SK-N-SH (cell line): ENCODE measurements around the gene RHEBL1. TPM values are rescaled to one million over a fixed set of nuclear protein-coding genes. Genes with fewer than 3 reads are reported as not detected.

Experiments
- CTCF ChIA-PET: fragments of 300-600, 350-600 bp; formaldehyde crosslinking; extraction: SDS; loops from one replicate; lab custom pipeline; 2021; lab: Yijun Ruan, JAX
- POLR2A ChIA-PET: fragments of 350-600 bp; sonication (Branson Sonifier 250); formaldehyde crosslinking; extraction: SDS; loops from one replicate; lab custom pipeline; 2020; ENCODE audit warnings: antibody characterized with exemption, inconsistent platforms; lab: Yijun Ruan, JAX
- DNase-seq: peaks from one replicate; pipeline ENCODE4 v3.0.0; 2012
- H2AFZ ChIP-seq: fragments of 200-600 bp; sonication (generic); 2 replicates; pipeline ENCODE4 v1.8.1; 2016; ENCODE audit warnings: antibody characterized with exemption, mild to moderate bottlenecking, low read depth
- H3F3A ChIP-seq: fragments of 200-600 bp; sonication (generic); replicated peaks from 2 replicates; pipeline ENCODE3; 2016; ENCODE audit warnings: antibody characterized with exemption, mild to moderate bottlenecking; ENCODE audit not compliant: insufficient read depth
- H3K27ac ChIP-seq, 2 experiments: fragments of 200-500 bp in 1 of 2; fragments of 200-600 bp in 1 of 2; sonication (Bioruptor generic) in 1 of 2; sonication (generic), shearing (Covaris generic) in 1 of 2; 2 replicates each; pipeline versions ENCODE4 v1.5.1 to v1.6.1; 2014 to 2016; ENCODE audit warnings: low read depth in 2 of 2, inconsistent platforms in 1 of 2, low read length in 1 of 2, mild to moderate bottlenecking in 1 of 2, mixed read lengths in 1 of 2
- H3K27me3 ChIP-seq: fragments of 200-600 bp; sonication (generic), shearing (Covaris generic); 2 replicates; pipeline ENCODE4 v1.6.1; 2016; ENCODE audit warnings: mixed run types; ENCODE audit not compliant: insufficient read depth
- H3K36me3 ChIP-seq, 2 experiments: fragments of 200-500 bp in 1 of 2; fragments of 200-600 bp in 1 of 2; sonication (Bioruptor generic) in 1 of 2; sonication (generic) in 1 of 2; replicated peaks in 1 of 2; 2 replicates each; pipeline versions ENCODE3 to v1.5.1; 2014 to 2016; ENCODE audit warnings: low read length in 1 of 2, mild to moderate bottlenecking in 1 of 2; ENCODE audit not compliant: insufficient read depth in 2 of 2, control insufficient read depth in 1 of 2
- H3K4me1 ChIP-seq, 2 experiments: fragments of 200-500 bp in 1 of 2; fragments of 200-600 bp in 1 of 2; sonication (Bioruptor generic) in 1 of 2; sonication (generic), shearing (Covaris generic) in 1 of 2; 2 replicates each; pipeline versions ENCODE4 v1.5.1 to v1.6.1; 2014 to 2016; ENCODE audit warnings: low read depth in 1 of 2, low read length in 1 of 2, mixed run types in 1 of 2; ENCODE audit not compliant: insufficient read depth in 2 of 2, control insufficient read depth in 1 of 2
- H3K4me2 ChIP-seq: fragments of 200-600 bp; sonication (generic), shearing (Covaris generic); 2 replicates; pipeline ENCODE4 v1.6.1; 2017; ENCODE audit warnings: mixed run types
- H3K4me3 ChIP-seq, 2 experiments: fragments of 200-500 bp in 1 of 2; fragments of 200-600 bp in 1 of 2; sonication (Bioruptor generic) in 1 of 2; sonication (generic), shearing (Covaris generic) in 1 of 2; 2 replicates each; pipeline versions ENCODE4 v1.5.1 to v1.8.1; 2014 to 2016; ENCODE audit warnings: low read depth in 2 of 2, inconsistent platforms in 1 of 2, low read length in 1 of 2, mild to moderate bottlenecking in 1 of 2, mixed read lengths in 1 of 2, moderate library complexity in 1 of 2
- H3K79me2 ChIP-seq: fragments of 200-600 bp; sonication (generic); 2 replicates; pipeline ENCODE4 v1.8.1; 2017; ENCODE audit warnings: mild to moderate bottlenecking; ENCODE audit not compliant: insufficient read depth
- H3K9ac ChIP-seq: fragments of 200-600 bp; sonication (generic); 2 replicates; pipeline ENCODE4 v1.6.1; 2017; ENCODE audit warnings: mixed run types
- H3K9me2 ChIP-seq: fragments of 200-600 bp; sonication (generic); 2 replicates; pipeline ENCODE4 v1.6.1; 2017; ENCODE audit warnings: mixed run types
- H3K9me3 ChIP-seq: fragments of 200-600 bp; sonication (generic); 2 replicates; pipeline ENCODE4 v1.6.1; 2017; ENCODE audit warnings: mixed run types, mild to moderate bottlenecking, moderate library complexity
- H4K20me1 ChIP-seq: fragments of 200-600 bp; sonication (generic); 2 replicates; pipeline ENCODE4 v1.6.1; 2017; ENCODE audit warnings: mild to moderate bottlenecking, mixed run types; ENCODE audit not compliant: insufficient read depth
- FOXJ3 ChIP-seq: sonication (generic); formaldehyde crosslinking; IDR thresholded peaks from 2 replicates; pipeline ENCODE4 v1.5.1; 2020; ENCODE audit warnings: mild to moderate bottlenecking, missing genetic modification reagents
- FOXM1 ChIP-seq: IDR thresholded peaks from 2 replicates; pipeline ENCODE4 v1.4.0; 2012; ENCODE audit warnings: low read depth, mild to moderate bottlenecking
- IRF3 ChIP-seq: fragments of 150-350 bp; IDR thresholded peaks from 2 replicates; pipeline ENCODE4 v1.6.1; 2016; ENCODE audit warnings: mild to moderate bottlenecking, low read depth, low read length
- MXI1 ChIP-seq: IDR thresholded peaks from 2 replicates; pipeline ENCODE4 v1.6.1; 2012; ENCODE audit warnings: mild to moderate bottlenecking, low read depth, low read length, improper control_type of control experiment
- NFIC ChIP-seq: IDR thresholded peaks from 2 replicates; pipeline ENCODE4 v1.4.0; 2012; ENCODE audit warnings: borderline replicate concordance
- RCOR1 ChIP-seq: fragments of 150-350 bp; IDR thresholded peaks from 2 replicates; pipeline ENCODE4 v1.6.1; 2017; ENCODE audit warnings: antibody characterized with exemption, low read length
- REST ChIP-seq: IDR thresholded peaks from 2 replicates; pipeline ENCODE4 v1.6.1; 2012; ENCODE audit warnings: mild to moderate bottlenecking, low read depth, low read length, moderate library complexity
- RFX5 ChIP-seq: IDR thresholded peaks from 2 replicates; pipeline ENCODE4 v1.6.1; 2012; ENCODE audit warnings: mild to moderate bottlenecking, improper control_type of control experiment, low read length
- SIN3A ChIP-seq: IDR thresholded peaks from 2 replicates; pipeline ENCODE4 v1.6.1; 2012; ENCODE audit warnings: low read depth, mild to moderate bottlenecking, low read length, moderate library complexity, borderline replicate concordance
- SMC3 ChIP-seq: IDR thresholded peaks from 2 replicates; pipeline ENCODE4 v1.6.1; 2012; ENCODE audit warnings: low read depth, low read length, improper control_type of control experiment
- TCF12 ChIP-seq: IDR thresholded peaks from 2 replicates; pipeline ENCODE4 v1.4.0; 2012
- USF2 ChIP-seq: fragments of 150-350 bp; IDR thresholded peaks from 2 replicates; pipeline ENCODE4 v1.6.1; 2017; ENCODE audit warnings: antibody characterized with exemption, low read length, low read depth, borderline replicate concordance
- YY1 ChIP-seq: IDR thresholded peaks from 2 replicates; pipeline ENCODE4 v1.4.0; 2012; ENCODE audit warnings: low read depth, mild to moderate bottlenecking
- WGBS: methylation state at CpG from one replicate; pipeline ENCODE4 v1.1.6; 2017; ENCODE audit warnings: low lambda C conversion rate; 5-methylcytosine and 5-hydroxymethylcytosine counted together
- polyA plus RNA-seq, 3 experiments: library from polyadenylated mRNA; depleted of rRNA; stranded (reverse); fragments of >200 nt; gene quantifications; 2 replicates each; pipeline ENCODE4 v1.2.3, GENCODE V29; 2012
- TF ChIP-seq, protein P1 (sequence below): IDR thresholded peaks from 2 replicates; pipeline ENCODE4 v1.4.0; 2012; ENCODE audit warnings: low read depth
- TF ChIP-seq, protein P2 (sequence below): fragments of 200-600 bp; sonication (generic); IDR thresholded peaks from 2 replicates; pipeline ENCODE4 v1.6.1; 2017; ENCODE audit warnings: antibody characterized with exemption, mild to moderate bottlenecking, moderate library complexity

The RHEBL1 gene
- polyA plus RNA-seq, 1 of the 3 experiments (the other 2 are of a cell fraction), result 2.2 TPM

DNA sequence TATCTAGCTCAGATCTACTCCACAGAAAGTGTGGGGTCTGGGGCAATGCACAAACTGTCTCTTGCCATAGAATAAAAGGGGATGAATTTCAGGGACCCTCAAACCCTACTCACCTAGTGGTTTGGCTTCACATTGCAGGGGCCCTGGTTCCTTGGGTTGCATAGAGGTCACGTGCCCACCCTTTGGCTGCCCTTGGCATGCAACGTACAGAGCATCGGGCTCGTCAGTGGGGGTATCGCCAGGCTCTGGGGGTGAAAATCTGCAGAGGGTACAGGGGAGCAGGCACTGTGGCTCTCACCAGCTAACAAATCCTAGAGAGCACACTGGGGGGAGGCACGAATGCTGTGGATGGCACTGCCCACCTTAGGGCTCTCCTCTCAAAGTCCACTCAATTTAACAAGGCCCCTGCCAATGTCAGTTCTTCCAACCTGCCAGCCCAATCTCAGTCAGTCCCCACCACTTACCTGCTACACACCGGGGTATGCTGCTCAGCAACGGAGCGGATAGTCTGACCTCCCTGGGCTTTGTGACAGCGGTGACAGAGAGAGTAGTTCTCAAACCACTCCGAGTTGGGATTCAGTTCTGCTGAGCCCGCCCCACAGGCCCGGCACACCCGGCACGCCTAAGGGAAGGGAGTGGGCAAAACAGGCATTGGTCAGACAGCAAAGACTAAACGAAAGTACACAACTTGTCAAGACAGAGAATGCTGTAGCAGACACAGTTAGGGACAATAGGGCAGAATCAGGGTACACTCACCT lies 17.1 kb downstream of the RHEBL1 start (continued):
- TF ChIP-seq RFX5, result no peak
- TF ChIP-seq TCF12, result no peak
- TF ChIP-seq YY1, result no peak
- no peak for TF ChIP-seq USF2
- TF ChIP-seq, protein P1, sequence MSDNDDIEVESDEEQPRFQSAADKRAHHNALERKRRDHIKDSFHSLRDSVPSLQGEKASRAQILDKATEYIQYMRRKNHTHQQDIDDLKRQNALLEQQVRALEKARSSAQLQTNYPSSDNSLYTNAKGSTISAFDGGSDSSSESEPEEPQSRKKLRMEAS, result no peak
- TF ChIP-seq MXI1, result no peak
- TF ChIP-seq REST, result no peak

DNA sequence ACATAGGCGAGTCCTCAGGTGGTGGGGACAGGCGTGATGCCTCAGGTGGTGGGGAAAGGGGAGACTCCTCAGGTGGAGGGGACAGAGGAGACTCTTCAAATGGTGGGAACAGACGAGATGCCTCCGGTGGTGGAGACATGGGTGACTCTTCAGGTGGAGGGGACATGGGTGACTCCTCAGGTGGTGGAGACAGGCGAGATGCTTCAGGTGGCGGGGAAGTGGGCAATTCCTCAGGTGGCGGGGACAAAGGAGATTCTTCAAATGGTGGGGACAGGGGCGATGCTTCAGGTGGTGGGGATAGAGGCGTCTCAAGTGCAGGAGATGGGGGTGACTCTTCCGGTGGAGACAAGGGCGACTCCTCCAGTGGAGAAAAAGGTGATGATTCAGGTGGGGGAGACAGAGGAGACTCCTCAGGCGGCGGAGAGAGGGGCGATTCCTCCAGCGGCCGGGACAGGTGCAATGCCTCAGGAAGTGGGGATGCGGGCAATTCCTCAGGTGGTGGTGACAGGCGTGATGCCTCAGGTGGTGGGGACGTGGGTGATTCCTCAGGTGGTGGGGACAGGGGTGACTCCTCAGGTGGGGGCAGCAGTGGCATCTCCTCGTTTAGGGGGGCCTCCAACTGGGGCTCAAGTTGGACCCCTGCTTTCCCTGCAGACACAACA lies 17.9 kb downstream of the RHEBL1 start:
- Histone ChIP-seq H3K9me2 (no peaks in the 10 kb centered on the region), H3K4me3 (no peak overlapping the region), H3K27ac (no peak overlapping the region), H3K9ac (no peak overlapping the region), H3K36me3 (peaks cover 47 to 76% of the 10 kb centered on the region in 2 experiments), H3K27me3 (no peaks in the 10 kb centered on the region), H3K4me2 (no peak overlapping the region), H3F3A (peaks cover 10% of the 10 kb centered on the region), H3K79me2 (peaks cover 49% of the 10 kb centered on the region), H2AFZ (no peak overlapping the region), H4K20me1 (peaks cover 61% of the 10 kb centered on the region), H3K9me3 (no peaks in the 10 kb centered on the region), H3K4me1 (peaks cover 14 to 20% of the 10 kb centered on the region in 2 experiments)
- 95% methylated on average over 20 of the region's 20 CpGs for WGBS
- ChIA-PET POLR2A (no interaction called here), CTCF (no interaction called here)
- DNase-seq, result no peak
- TF ChIP-seq IRF3, result no peak
- TF ChIP-seq NFIC, result no peak
- no peak for TF ChIP-seq FOXM1
- no peak for TF ChIP-seq FOXJ3 (CRISPR knock-in tag)
- no peak for TF ChIP-seq RCOR1
- TF ChIP-seq SMC3, result no peak
- no peak for TF ChIP-seq YY1
- TF ChIP-seq, protein P2, sequence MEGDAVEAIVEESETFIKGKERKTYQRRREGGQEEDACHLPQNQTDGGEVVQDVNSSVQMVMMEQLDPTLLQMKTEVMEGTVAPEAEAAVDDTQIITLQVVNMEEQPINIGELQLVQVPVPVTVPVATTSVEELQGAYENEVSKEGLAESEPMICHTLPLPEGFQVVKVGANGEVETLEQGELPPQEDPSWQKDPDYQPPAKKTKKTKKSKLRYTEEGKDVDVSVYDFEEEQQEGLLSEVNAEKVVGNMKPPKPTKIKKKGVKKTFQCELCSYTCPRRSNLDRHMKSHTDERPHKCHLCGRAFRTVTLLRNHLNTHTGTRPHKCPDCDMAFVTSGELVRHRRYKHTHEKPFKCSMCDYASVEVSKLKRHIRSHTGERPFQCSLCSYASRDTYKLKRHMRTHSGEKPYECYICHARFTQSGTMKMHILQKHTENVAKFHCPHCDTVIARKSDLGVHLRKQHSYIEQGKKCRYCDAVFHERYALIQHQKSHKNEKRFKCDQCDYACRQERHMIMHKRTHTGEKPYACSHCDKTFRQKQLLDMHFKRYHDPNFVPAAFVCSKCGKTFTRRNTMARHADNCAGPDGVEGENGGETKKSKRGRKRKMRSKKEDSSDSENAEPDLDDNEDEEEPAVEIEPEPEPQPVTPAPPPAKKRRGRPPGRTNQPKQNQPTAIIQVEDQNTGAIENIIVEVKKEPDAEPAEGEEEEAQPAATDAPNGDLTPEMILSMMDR, result no peak
- no peak for TF ChIP-seq MXI1
- TF ChIP-seq REST, result no peak
- TF ChIP-seq, protein P1, result no peak
- no peak for TF ChIP-seq SIN3A
